Kidney tubule cell (primary cell): ENCODE measurements around the gene BIRC3.

Experiments used
- DNase-seq: peaks from one replicate; pipeline ENCODE4 v3.0.0-alpha.2; 2018; ENCODE audit warnings: low spot score

Gene BIRC3

GRCh38 chr11:102317099-102317767, at the start of gene BIRC3:
TSS of gene BIRC3 (plus strand) at chr11:102317484. CDS start at chr11:102324510, 7,026 bp downstream.
- DNase-seq = peak; percentile 99

- peak; percentile 39 for DNase-seq
These were observed 49.7 kb upstream of the BIRC3 start for GRCh38 chr11:102267609-102268008.

- DNase-seq = peak; percentile 97
These were observed 49.0 kb upstream of the BIRC3 start for GRCh38 chr11:102268083-102268984.

DNA sequence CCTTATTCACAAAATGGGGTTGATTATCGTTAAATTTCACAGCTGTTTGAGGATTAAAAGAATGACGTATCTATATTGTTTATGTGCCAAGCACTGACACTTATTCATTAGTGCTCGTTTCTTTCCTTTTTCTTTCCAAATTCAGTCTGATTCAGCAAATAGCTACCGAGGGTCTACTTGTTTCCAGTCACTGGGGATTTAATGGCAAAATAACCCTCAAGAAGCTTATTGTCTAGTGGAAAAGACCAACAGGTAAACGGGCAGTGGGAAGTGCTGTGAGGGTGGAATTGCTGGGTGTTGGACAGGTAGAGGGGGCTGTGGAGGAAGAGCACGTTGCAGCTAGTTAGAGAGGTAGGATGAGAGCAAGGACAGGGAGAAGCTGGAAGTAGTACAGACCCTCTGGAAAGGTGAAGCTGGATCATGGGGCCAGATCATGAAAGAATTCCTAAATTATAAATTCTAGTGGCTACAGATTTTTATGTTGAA, 48.3 kb upstream of the BIRC3 start:
- DNase-seq = no peak

GRCh38 chr11:102269927-102270326, 47.4 kb upstream of the BIRC3 start:
- peak; percentile 91 for DNase-seq

DNA sequence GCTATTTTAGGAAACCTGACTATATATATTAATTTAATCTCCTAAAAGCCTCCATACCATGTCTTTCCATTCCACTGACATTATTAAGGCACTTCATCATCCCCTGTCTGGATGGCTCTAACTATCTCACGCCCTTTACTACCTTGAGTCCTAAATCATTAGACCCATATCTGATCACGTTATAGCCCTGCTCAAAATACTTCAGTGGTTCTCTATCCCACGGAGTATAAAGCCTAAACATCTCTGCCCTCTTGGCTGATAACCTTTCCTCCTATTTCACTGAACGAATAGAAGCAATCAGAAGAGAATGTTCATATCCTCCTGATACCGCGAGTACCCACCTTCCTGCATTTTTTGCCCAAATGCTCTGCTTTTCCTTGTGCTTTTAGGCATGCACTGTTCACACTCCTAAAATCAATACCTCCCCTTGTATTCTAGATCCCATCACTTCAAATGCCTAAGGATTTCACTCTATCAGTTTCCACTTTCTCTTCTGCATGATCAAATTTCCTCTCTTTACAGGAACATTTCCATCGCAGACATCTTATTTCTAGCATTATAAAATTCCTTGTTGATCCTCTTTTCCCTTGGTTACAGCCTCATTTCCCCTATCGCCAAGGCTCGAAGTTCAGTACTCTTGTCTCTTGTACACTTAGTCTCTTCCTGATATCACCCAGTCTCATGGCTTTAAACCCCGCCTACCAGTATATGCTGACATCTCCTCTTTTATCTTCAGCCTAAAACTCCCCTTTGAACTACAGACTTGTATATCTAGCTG, 45.0 kb upstream of the BIRC3 start:
- no peak for DNase-seq

GRCh38 chr11:102274628-102275027, 42.7 kb upstream of the BIRC3 start:
- no peak for DNase-seq

DNA sequence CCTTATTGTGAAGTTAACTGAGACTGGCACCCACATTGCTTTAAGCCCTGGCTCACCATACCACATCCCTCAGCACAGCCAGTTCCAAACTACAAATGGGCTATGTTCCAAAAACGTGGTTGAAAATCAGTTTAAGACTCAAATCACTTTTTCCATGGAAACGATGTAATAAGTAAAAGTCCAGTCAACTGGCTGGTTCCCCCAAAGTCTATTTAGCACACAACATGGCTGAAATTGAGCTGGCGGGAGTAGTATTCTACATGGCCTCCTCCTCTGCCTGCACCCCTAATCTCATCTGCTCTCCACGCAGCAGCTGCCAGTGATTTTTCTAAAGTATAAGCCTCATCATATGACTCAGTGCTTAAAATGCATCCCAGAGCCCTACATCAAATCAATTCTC, 40.9 kb upstream of the BIRC3 start:
- no peak for DNase-seq

- peak; percentile 67 for DNase-seq
These were observed 40.5 kb upstream of the BIRC3 start for GRCh38 chr11:102276783-102277182.

DNA sequence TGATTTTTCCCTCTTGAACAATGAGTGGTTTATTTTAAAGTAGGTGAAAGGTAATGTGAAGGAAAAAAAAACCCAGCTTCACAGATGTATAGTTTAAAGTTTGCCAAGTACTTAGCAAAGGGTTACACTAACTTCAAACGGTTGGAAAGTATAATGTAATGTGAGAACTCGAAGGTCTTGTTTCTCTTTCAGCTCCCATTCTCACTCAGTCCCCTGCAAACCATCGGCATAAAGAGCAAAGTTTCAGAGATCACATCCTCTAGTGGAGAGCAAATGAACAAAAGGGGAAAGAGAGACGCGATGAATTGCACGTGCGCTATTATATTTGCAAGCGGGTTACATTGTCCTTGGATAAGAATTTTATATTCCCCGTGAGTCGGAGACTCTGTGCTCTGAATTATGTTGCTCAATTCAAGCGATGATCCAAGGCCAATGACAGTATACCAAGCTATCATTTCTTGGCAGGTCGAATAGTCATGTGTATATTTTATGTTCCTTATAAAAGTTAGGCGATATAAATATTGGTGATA, 37.6 kb upstream of the BIRC3 start:
- DNase-seq = peak; percentile 42

- DNase-seq = peak; percentile 23
These were observed 36.9 kb upstream of the BIRC3 start for GRCh38 chr11:102280245-102280833.

DNA sequence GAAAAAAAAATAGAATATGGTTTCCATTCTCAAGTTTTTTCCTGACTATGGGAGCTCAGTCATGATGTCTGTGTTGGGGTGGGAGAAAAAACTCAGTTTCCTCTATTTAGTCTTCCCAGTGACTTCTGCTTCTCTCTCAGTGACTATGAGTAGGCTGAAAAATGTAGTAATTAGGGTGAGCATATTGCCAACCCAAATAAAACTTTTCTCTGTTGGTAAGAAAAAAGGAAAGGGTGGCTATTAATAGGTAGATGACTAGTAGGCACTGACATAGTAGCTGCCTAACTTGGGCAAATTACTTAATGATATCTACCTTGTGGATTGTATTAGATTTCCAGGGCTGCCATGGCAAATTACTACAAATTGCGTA, 34.2 kb upstream of the BIRC3 start:
- no peak for DNase-seq

GRCh38 chr11:102284008-102284407, 33.3 kb upstream of the BIRC3 start:
- DNase-seq = no peak

- no peak for DNase-seq
These were observed 31.0 kb upstream of the BIRC3 start for GRCh38 chr11:102286292-102286691.

GRCh38 chr11:102287964-102288724, 29.1 kb upstream of the BIRC3 start:
- peak; percentile 84 for DNase-seq

DNA sequence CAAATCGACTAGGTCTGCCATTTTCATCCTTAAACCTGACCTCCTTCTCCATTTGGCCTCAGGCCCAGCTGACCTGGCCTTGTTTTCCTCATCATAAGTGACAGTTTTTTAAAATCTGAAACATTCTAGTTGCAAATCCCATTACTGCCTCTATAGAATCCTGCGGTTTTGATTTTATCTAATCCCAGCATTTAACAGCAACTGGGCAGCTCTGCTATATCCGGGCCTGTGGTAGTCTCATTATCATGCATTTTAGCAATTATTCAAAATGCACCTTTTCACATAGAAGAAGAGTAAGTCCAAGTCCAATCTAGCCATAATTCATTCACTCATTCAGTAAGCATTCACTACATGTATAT, 28.6 kb upstream of the BIRC3 start:
- no peak for DNase-seq

DNA sequence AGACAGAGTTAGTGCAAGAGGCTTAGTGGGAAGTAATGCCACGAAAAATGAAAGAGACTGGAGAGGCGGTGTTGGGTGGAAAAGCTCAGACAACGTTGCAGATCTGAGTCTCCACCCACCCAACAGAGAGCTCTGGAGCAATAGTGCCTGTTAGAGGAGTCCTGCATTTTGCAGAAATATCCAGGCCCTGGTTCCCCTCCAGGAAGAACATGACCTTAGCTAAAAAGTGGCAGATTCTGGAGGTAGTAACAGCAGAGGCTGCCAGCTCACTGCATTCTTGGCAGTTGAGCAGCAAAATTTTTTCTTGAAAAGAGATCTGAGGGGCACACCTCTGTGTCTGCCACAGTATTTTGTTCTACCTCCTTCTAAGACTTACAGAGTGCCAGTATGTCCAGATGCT, 27.7 kb upstream of the BIRC3 start:
- no peak for DNase-seq

- no peak for DNase-seq
These were observed 25.5 kb upstream of the BIRC3 start for GRCh38 chr11:102291831-102292230.

DNA sequence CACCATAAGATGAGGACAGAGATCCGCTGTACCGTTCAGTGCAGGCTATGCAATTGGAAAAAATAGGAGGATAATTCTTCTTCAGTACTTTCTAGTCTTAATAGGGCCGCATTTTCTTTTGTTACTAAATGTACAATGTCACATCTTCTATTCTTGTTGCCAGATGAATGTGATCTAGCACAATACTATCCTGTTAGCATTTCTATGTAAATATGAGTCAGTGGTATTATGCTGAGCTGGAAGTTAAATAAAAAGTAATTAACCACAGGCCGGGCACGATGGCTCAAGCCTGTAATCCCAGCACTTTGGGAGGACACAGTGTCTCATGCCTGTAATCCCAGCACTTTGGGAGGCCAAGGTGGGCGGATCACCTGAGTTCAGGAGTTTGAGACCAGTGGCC, 24.4 kb upstream of the BIRC3 start:
- DNase-seq = no peak

GRCh38 chr11:102293873-102294601, 23.2 kb upstream of the BIRC3 start:
- peak; percentile 66 for DNase-seq
